ENCODE data around the gene ZSCAN31.
"Not testable (repeated sequence)": the region's sequence is repeated elsewhere in the genome, so short reads cannot be mapped to it uniquely, and the experiment has no call there.

ZSCAN31 gene

GRCh38 chr6:28312939-28313338 lies 23.0 kb downstream of the ZSCAN31 start:
- DNase-seq: no peak

- DNase-seq: no peak
Measured at GRCh38 chr6:28311139-28311823, 24.7 kb downstream of the ZSCAN31 start.

DNA sequence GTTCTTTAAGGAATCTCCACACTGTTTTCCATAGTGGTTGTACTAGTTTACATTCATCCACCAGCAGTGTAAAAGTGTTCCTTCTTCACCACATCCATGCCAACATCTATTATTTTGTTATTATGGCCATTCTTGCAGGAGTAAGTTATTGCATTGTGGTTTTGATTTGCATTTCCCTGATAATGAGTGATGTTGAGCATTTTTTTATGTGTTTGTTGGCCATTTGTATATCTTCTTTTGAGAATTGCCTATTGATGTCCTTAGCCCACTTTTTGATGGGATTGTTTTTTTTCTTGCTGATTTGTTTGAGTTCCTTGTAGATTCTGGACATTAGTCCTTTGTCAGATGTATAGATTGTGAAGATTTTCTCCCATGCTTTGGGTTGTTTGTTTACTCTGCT lies 29.6 kb downstream of the ZSCAN31 start:
- not testable (repeated sequence) for DNase-seq

DNA sequence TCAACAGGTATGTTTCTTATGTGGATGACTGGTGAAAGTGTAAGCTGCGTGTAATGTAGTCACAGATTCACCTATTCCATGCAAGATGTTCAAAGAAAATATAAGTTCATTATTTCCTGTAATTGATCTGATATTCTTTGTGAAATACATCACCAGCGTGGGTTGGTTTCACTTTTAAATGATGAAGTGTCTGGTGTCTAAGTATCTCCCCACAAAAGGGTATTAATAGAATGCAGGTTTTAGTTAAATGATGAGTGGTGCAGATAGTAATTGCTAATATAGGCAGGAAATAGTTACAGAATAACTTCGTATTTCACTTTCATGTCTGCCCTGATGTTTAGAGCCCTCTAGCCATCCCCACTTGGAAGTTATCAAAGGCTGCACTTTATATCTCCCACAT lies 32.4 kb downstream of the ZSCAN31 start:
- no peak for DNase-seq

DNA sequence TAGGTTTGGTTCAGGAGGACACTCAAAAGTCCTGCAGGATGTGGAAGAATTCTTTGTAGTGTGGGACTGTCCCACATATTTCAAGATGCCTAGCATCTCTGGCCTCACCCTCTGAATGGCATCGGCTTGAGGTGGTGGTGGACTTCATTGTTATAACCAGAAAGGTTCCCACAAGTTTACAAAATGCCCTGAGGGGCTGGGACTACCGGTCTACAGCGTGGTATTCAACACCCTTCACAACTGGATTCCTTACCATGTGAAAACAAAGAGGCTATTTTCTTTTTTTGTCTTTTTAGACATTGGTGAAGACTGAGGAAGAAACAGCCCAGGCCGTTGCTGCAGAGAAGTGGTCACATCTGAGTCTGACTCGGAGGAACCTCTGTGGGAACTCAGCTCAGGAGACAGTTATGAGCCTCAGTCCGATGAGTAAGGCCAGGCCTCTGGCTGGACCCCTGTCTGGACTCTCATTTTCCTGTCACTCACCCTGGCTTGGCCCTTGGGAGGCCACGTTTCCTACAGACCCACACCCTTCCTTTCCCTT lies 39.4 kb downstream of the ZSCAN31 start:
- no peak for DNase-seq

GRCh38 chr6:28295326-28295725 lies 40.6 kb downstream of the ZSCAN31 start:
- no peak for DNase-seq

DNA sequence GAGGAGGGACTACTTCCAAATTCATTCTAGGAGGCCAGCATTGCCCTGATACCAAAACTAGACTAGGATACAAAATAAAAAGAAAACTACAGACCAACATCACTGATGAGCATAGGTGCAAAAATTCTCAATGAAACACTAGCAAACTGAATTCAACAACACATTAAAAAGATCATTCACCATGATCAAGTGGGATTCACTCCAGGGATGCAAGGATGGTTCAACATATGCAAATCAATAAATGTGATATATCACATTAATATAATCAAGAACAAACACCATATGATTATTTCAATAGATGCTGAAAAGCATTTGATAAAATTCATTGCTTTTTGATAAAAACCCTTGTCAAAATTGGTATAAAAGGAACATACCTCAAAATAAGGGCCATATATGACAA lies 44.4 kb downstream of the ZSCAN31 start:
- DNase-seq: no peak

GRCh38 chr6:28282926-28283325 lies 53.0 kb downstream of the ZSCAN31 start:
- no peak for DNase-seq

DNA sequence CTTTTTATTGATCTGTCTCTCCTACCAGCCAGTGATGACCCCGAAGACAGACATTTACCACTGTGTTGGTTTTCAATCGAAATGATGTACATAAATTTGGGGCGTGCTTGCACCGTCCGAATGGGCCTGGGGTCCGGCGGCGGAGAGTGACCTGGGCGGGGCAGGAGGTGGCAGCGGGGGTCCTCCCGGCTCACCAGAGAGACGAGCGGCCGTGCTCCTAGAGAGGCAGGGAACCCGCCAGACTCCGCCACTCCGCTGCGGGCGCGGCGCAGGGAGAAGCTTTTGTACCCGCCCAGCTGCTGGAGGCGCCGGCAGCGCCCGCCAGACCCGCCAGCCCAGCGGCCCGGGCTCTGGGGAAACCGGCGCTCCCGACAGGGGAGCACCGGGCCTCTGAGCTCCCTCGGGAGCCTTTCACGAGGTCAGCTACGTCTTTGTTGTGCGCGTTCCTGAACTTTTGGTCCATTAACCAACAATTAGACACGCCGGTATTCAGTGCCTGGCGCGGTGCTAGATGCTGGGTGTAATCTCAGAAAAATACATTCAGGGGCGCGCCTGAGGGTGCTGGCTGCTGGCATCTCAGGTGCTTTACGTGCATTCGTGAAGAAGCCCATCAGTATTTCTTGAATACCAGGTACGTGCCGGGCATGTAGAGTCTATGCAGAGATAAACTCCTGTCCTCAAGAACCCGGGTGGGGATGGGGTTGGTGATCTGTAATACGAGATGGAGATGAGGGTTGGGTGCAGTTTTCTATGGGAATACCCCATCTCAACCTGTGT lies 54.5 kb downstream of the ZSCAN31 start, which contains the start of gene PGBD1:
Gene PGBD1 (plus strand): TSS at position 285 of the 777 bp plus-strand sequence. CDS start 2,242 bp downstream, outside the sequence.
- no peak for DNase-seq

DNA sequence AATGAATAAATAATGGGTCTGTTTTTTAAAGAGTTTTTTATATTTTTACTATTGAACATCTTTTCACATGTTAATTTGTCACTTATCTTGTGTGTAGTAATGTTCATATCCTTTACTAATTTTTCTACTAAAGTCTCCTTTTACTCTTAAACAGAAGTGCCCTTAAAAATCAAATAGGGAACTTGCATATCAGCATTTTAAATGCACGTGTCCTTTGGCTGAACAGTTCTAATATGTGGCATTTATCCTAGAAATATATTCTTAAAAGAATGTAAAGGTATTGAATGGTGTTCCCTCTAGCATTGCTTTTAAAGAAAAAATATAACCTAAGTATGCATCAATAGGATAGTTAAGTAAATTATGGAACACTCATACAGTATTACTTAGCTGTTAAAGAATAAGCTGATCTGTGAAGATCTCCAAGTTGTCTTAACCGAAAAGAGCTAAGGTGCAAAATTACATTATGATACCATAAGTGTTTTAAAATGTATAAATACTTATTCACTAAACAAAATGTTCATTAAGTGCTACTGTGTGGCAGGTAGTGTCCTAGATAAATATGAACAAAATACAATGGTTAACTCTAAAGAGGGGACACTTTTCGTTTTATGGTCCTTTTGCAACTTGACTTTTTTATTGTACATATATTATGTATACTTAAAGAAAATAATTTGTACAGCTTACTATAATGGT lies 55.2 kb downstream of the ZSCAN31 start:
- DNase-seq: no peak

- no peak for DNase-seq
Measured at GRCh38 chr6:28277746-28278145, 58.2 kb downstream of the ZSCAN31 start.

- no peak for DNase-seq
Measured at GRCh38 chr6:28274888-28275287, 61.1 kb downstream of the ZSCAN31 start.
